ENCODE results near the gene PACS2.

GRCh38 chr14:105420974-105421674 is 106.6 kb downstream of the PACS2 start:
- TF ChIP-seq CTCF (IDR thresholded peaks at IDR 0.05; ENCODE audit: low read depth, low read length) (no peak), MAX (IDR thresholded peaks at IDR 0.05; ENCODE audit: low read depth, low read length) (no peak)
